Left ventricle myocardium superior (tissue), 1 donor: Measurements from ENCODE around the gene FKBP4. TPM values are rescaled to one million over a fixed set of nuclear protein-coding genes. Genes with fewer than 3 reads are reported as not detected.

Source experiments
- ATAC-seq: fragments of 200-7000 bp; cut with Tn5 transposase; one replicate; pipeline ENCODE4 v1.9.1; 2020; ENCODE audit warnings: mild to moderate bottlenecking, moderate library complexity
- DNase-seq: peaks from one replicate; pipeline ENCODE4 v3.0.0-alpha.2; 2020
- intact Hi-C: fragments of 100-400 bp; cut with micrococcal nuclease; formaldehyde crosslinking; loops from one replicate; pipeline ENCODE4 v1.11.0; 2022
- total RNA-seq: library from RNA; stranded (reverse); fragmentation: NEBNext Ultra II Directional; extraction: Animal tissue kit (Norgen Biotek cat#: 25700); gene quantifications from one replicate; pipeline ENCODE4 v1.2.1, GENCODE V29; 2021
- donor health status: DM: no; HTN: yes; CAD: no; lungs with severe emphysema.

Gene FKBP4
- total RNA-seq, 1 donor from 2014 or later, result 59.0 TPM

- DNase-seq (no peak), ATAC-seq (no peak)
- intact Hi-C loops, result no loop called here
These were observed 21.4 kb upstream of the FKBP4 start for GRCh38 chr12:2773199-2773875.

GRCh38 chr12:2775431-2775830, 19.3 kb upstream of the FKBP4 start:
- DNase-seq (peak; percentile 66), ATAC-seq (peak; percentile 94)
- intact Hi-C loops, result no loop called here

GRCh38 chr12:2776129-2776806, 18.5 kb upstream of the FKBP4 start:
- DNase-seq (no peak), ATAC-seq (no peak)
- intact Hi-C loops, result no loop called here

- ATAC-seq, result no peak
- intact Hi-C loops, result no loop called here
These were observed 15.5 kb upstream of the FKBP4 start for GRCh38 chr12:2779281-2779680.

GRCh38 chr12:2783936-2784600, 10.7 kb upstream of the FKBP4 start:
- ATAC-seq (peak; percentile 95), DNase-seq (peak; percentile 87)
- intact Hi-C loops, result no loop called here

More at GRCh38 chr12:2779281-2779680, 15.5 kb upstream of the FKBP4 start:
- DNase-seq, result no peak

GRCh38 chr12:2785017-2785416, 9.8 kb upstream of the FKBP4 start:
- no peak for ATAC-seq
- intact Hi-C loops, result no loop called here

GRCh38 chr12:2791089-2791488, 3.7 kb upstream of the FKBP4 start:
- ATAC-seq (no peak), DNase-seq (no peak)
- intact Hi-C loops, result no loop called here

More at GRCh38 chr12:2785017-2785416, 9.8 kb upstream of the FKBP4 start:
- no peak for DNase-seq

GRCh38 chr12:2792671-2793500, 1.9 kb upstream of the FKBP4 start:
- DNase-seq (no peak), ATAC-seq (no peak)
- intact Hi-C loops, result no loop called here

GRCh38 chr12:2793561-2793960, 1.2 kb upstream of the FKBP4 start:
- DNase-seq (no peak), ATAC-seq (no peak)
- intact Hi-C loops, result no loop called here

- peak; percentile 31 for ATAC-seq
- intact Hi-C loops, result no loop called here
- DNase-seq, result peak; percentile 46
These were observed 507 bp upstream of the FKBP4 start for GRCh38 chr12:2794191-2794735.

GRCh38 chr12:2795291-2796186, 769 bp downstream of the FKBP4 start:
- intact Hi-C loops, result no loop called here
- peak; percentile 91 for DNase-seq

GRCh38 chr12:2796187-2796666, 1.5 kb downstream of the FKBP4 start:
- DNase-seq (no peak), ATAC-seq (no peak)
- intact Hi-C loops, result no loop called here

More at GRCh38 chr12:2795291-2796186, 769 bp downstream of the FKBP4 start:
- peak; percentile 87 for ATAC-seq

GRCh38 chr12:2797721-2798418, 3.1 kb downstream of the FKBP4 start:
- DNase-seq, result peak; percentile 72
- no peak for ATAC-seq
- intact Hi-C loops, result no loop called here

GRCh38 chr12:2800046-2800570, 5.3 kb downstream of the FKBP4 start:
- ATAC-seq (no peak), DNase-seq (no peak)
- intact Hi-C loops, result no loop called here

GRCh38 chr12:2801044-2801783, 6.4 kb downstream of the FKBP4 start:
- ATAC-seq (no peak), DNase-seq (peak; percentile 55)
- intact Hi-C loops, result no loop called here

- ATAC-seq (no peak), DNase-seq (no peak)
- intact Hi-C loops, result no loop called here
These were observed 9.0 kb downstream of the FKBP4 start for GRCh38 chr12:2803635-2804392.
